HG02610 (cell line): Measurements from ENCODE around the gene BBS1.
"Not testable (repeated sequence)": the region's sequence is repeated elsewhere in the genome, so short reads cannot be mapped to it uniquely, and the experiment has no call there.

Experiments
- ATAC-seq: cut with Tn5 transposase; IDR thresholded peaks from one replicate; pipeline ENCODE4 v1.9.1; 2021; ENCODE audit warnings: mild to moderate bottlenecking, moderate library complexity; ENCODE audit not compliant: unreplicated experiment

BBS1 gene

DNA sequence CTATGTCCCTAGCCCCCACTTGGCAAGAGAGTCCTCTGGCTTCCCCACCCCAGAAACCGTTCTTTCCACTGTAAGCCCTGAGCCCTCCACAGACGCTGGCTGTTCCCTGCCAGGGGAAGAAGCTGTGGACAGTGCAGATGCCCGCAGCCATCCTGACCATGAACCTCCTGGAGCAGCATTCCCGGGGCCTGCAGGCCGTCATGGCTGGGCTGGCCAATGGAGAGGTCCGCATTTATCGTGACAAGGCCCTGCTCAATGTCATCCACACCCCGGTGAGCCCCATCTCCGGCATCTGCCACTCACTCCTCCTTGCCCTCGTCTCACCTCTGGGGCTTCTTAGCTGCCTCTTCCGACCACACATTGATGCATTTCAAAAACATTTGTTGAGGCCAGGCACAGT lies 13.2 kb downstream of the BBS1 start:
- ATAC-seq = no peak

DNA sequence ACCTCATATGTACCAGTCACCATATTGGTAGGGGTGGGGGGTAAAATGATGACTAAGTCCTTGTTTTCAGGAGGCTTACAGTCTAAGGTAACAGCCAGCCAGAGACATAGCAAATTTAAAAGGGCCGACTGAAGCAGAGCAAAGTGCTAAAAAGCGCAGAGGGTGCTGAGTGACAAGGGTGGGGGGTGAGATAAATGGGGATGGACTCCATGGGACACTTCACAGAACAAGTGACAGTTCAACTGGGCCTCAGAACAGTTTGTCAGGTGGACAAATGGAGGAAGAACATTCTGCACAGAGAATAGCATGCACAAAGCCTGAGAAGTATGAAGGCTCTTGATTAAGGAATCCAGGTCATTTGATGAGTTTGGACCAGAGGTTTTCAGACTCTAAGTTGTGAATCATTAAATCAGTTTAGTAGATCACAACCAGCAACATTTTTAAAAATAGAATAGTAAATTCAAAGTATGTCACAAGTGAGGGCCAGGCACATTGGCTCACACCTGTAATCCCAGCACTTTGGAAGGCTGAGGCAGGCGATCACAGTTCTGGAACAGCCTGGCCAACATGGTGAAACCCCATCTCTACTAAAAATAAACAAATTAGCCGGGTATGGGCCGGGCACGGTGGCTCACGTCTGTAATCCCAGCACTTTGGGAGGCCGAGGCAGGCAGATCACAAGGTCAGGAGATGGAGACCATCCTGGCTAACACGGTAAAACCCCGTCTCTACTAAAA lies 14.0 kb downstream of the BBS1 start:
- ATAC-seq = no peak

DNA sequence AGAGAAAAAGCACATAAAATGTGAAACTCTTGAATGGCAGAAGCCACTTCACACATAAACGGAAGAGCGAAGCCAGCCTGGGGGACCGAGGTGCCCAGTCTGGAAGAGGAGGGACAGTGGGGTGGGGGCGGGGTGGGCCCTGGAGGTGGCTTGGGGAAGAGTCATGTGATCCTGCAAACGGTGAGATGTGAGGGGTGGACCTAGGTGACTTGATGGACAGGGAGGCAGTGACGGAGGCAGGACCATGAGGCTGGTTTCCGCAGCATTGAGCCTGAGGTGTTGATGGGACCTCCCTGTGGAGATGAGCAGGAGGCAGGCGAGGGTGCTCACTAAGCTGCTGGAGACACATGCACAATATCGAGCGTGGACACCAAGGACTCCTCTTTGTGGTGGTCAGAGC lies 18.6 kb downstream of the BBS1 start:
- ATAC-seq = no peak

DNA sequence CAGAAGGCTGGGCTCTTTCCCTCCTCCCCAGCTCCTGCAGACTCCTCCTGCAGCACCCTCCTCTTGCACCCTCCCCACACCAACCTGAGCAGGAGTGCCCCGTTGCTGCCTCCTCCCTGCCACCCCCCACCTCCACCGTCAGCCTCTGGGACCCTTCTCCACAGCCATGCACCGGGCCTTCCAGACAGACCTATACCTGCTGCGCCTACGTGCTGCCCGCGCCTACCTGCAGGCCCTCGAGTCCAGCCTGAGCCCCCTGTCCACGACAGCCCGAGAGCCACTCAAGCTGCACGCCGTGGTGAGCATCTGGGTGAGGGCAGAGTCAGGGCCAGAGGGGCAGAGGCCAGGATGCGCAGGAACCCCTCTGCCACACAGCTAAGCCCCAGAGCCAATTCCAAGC lies 19.2 kb downstream of the BBS1 start:
- no peak for ATAC-seq

DNA sequence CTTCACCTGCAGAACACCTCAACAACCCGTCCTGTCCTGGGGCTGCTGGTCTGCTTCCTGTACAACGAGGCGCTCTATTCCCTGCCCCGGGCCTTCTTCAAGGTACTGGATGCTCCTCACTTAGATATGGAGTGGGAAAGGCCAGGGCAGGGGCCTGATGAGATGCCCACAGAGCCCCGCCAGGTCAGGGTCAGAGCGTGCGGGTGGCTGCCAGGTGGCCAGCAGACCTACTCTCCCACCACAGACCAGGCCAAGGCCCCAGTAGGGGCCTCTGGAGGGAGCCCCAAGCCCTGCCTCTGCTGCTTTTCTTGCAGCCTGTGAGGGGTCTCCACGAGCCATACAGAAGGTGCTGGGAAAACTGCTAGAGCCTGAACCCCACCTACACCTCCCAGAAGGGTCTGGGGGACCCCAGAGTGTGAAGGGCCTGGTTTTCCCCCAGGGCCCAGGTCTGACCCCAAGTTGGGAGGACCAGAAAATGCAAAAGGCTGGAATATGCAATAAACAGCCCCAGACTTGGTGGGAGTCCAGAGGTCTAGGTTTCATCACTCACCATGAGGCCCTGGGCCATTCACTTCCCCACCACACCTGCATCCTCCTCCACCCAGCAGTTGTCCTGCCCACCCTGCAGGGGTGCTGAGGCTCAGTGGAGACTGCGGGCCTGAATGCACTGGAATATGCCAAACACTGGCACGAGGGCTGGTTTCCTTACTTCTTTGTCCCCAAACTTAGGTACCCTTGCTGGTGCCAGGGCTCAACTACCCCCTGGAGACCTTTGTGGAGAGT lies 20.7 kb downstream of the BBS1 start:
- ATAC-seq = no peak

DNA sequence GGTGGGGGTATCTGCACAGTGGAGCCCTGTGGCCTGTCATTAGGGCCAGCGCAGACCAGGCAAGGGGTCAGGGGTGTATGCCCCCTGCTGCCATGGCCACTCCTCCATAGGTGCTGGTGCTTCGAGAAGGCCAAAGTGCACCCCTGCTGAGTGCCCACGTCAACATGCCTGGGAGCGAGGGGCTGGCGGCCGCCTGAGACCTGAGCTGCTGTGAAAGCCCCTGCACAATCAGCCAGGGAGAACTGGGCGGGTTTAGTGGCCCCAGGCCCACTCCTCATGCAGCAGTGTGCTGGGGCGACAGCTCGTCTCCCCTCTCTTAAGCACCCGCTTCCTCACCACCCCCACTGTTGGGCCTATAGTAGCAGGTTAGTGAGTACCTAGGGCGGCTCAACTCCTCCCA lies 21.4 kb downstream of the BBS1 start:
- no peak for ATAC-seq

DNA sequence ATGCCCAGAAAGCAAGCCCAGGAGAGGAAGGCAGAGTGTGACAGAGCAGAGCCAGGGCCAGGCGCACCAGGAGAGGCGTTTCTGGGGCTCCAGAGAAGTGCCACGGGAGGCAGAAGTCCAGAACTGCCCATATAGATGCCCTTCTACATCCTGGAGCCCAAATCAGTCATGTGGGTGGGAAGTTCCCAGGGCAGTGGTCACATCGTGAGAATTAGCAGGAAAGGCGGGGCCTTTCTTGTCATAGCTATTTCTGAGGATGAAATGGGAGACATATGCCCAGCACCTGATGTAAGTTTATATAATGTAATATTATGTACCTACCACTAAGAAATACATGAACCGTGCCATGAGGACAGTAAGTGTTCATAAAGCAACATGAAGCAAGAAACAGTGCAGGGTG lies 22.3 kb downstream of the BBS1 start:
- ATAC-seq = no peak

DNA sequence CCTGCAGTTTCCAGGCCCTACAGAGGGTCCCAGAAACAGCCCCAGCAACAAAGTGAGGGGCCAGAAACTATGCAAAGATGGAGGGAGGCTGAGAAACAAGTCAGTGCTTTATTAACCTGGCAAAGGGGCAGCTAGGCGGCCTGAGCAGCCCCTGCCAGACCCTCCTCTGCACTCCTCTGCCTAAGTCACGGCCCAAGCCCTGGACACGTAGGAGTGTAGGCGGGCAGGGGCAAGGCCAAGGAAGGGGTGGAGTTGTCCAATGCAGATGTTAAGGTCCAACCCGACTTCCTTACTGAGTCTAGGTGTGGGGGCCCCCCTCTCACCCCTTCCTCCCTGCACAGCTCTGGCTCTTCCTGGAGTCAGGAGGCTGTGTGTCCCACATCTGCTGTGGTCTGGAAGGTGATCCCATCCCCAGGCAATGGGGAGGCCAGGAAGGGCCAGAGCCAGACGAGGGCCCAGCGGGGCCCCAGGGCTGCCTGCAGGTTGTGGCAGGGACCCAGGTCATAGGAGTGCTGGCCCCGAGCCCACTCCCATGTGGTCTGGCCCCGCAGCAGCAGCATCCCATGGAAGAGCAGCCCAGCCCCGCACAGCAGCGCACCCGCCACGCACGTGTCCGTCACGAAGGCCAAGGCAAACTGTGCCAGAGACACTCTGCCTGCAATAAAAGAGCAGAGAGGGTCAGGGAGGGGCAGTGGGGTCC lies 28.9 kb downstream of the BBS1 start:
- ATAC-seq = no peak

DNA sequence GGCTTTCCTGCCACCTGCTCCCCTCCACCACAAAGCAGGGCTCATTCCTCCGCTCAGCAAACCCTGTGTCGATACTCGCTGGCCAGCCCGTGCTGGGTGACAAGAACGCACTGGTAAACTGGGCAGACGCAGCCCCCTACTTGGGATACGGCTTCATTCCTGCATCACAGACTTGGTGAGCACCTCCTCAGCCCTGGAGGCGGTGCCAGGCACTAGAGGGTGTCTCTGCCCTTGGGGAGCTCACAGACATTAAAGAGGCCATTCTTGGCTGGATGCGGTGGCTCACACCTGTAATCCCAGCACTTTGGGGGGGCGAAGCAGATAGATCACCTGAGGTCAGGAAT lies 29.4 kb downstream of the BBS1 start:
- no peak for ATAC-seq

DNA sequence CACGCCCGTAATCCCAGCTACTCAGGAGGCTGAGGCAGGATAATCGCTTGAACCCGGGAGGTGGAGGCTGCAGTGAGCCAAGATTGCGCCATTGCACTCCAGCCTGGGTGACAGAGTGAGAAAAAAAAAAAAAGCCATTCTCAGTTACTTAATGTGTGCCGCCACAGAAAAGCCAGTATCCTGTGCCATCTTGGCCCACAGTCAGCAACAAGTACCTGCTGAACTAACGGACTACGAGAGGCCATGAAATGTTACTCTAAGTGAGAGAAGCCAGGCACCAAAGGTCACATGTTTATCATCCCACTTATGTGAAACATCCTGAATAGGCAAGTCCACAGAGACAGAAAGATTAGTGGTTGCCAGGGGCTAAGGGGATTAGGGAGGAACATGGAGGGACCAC lies 30.2 kb downstream of the BBS1 start:
- ATAC-seq = not testable (repeated sequence)

DNA sequence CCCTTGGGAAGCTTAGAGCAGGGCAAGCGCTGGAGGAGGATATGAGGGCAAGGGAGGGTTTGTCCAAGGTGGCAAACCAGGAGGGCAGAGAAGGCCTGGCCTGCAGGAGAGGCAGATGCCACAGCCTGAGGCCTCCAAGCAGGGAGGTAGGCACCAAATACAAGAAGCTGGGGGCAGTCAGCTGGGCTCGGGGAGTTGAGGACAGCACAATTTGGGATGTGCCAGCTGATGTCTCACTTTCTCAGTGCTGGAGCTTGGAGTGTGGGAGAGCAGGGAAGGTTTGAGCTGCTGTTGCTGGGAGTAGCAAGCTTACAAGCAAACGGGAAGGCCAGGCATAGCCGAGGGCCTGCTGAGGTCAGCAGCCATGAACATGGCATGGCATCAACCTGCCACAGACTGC lies 31.5 kb downstream of the BBS1 start:
- ATAC-seq = no peak

DNA sequence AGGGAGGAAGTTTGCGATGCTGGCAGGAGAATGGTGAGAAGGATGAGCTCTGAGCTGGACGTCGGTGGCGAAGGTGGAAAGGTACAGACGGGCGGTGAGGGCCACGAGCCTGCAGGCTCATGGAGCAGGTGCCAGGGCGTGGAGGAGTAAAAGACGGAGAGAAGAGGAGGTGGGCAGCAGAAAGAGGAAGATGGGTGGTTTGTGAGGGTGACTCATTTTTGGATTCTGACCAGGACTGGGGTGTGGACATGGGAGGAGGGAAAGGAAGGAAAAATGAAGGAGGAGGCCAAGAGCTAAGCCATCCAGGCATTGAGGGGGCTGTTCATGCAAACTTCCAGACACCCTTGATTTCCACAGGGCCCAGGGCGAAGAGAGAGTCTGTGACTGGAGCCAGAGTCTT lies 31.9 kb downstream of the BBS1 start:
- no peak for ATAC-seq

DNA sequence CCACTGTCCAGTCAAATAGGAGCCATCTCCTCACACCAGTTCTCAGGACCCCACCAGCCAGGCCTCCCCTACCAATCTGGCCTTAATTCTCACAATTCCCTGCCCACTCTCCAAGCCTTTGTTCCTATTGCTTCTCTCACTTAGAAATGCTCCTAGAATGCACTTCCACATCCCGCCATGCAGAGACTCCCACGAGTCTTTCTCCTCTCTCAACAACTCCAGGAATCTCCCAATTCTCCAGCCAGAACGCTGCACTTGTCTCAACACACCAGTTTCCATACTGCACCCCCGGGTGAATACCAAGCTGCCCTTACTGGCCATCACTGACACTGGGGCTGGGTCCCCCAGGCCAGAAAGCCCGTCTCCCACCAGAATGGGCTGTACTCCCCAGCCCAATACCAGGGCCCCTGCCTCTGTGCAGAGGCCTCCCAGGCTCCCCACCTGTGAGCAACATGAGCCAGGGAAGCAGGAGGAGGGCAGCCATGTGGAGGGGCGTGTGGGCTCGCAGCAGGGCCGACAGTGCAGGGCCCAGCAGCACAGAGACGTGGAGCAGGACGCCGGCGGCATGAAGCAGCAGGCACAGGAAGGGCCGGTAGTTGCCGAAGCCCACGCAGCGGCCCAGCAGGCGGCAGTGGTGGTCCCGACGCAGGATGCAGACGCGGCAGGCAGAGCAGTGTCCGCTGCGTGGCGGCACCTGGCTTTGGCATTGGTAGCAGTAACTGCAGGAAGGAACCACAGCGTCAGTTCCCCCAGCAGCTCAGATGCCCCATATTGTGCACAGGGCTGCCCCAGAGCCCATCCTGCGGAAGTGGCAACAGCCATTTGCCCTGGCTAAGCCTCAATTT lies 33.0 kb downstream of the BBS1 start:
- peak; percentile 29 for ATAC-seq

DNA sequence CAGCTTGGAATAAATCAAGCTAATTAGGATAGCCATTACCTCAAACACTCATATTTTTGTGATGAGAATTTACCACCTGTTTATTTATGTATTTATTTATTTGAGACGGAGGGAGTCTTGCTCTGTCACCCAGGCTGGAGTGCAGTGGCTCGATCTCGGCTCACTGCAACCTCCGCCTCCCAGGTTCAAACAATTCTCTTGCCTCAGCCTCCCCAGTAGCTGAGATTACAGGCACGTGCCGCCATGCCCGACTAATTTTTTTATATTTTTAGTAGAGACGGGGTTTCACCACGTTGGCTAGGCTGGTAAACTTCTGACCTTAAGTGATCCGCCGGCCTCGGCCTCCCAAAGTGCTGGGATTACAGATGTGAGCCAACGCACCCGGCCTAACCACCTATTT lies 34.5 kb downstream of the BBS1 start:
- ATAC-seq = not testable (repeated sequence)

DNA sequence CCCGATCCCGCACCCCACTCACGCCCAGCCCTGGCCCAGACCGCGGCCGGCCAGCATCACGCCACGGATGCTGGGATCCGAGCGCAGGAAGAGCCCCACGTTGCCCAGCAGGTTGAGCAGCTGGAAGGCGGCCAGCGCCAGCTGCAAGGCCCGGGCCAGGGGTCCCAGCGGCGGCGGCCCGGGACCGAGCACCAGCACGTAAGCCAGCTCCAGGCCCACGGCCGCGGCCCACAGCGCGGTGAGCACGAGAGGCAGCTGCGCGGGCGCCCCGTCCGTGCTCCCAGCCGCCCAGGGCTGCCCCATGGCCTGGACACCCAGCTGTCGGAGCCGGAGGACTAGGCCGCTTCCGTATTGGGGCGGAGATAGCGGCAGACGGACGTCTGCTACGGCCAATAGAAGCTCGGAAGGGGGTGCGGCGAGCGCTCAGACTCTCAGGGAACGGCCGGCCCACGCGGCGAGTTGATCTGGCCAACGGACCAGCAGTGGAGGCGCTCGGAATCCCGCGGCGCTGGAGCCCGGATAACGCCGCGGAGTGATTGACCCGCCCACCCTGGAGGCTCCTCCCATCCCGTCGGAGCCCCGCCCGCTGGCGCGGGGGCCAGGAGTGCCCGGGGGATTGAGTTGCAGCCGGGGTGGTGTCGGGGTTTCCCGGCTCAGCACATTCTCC lies 35.4 kb downstream of the BBS1 start, which contains the start of gene ZDHHC24:
ZDHHC24 (minus strand) TSS at position 348 of the 667 bp plus-strand sequence; CDS start at position 303, 45 bp downstream.
- peak; percentile 78 for ATAC-seq

DNA sequence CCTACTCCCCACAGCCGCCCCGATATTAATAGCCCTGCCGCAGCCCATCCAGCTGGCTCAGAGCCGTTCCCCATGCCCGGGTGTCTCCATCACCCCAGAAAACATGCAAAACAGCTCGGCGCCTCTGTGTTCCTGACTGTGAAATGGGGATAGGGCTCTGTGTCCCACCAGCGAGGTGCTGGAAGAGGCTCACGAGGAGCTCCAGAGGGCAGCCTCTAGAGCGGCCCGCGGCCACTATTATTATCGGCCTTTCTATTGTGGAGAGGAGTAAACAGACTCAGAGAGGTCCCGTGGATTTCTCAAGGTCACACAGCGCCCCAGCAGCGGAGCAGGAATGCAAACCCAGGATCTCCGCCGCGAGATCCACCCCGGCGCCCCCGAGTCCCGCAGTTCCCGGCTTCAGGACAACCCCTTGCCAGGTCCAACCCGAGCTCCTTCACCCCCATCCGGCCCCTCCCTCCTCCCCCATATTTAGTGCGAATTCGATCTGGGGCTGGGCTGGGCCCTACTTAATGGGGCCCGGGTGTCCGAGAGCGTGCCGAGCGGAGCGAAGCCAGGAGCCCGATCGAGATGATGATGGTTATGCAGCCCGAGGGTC lies 36.0 kb downstream of the BBS1 start, which contains the start of gene ACTN3:
ACTN3 (plus strand) TSS at position 536 of the 598 bp plus-strand sequence; CDS start at position 571, 35 bp downstream.
- no peak for ATAC-seq

DNA sequence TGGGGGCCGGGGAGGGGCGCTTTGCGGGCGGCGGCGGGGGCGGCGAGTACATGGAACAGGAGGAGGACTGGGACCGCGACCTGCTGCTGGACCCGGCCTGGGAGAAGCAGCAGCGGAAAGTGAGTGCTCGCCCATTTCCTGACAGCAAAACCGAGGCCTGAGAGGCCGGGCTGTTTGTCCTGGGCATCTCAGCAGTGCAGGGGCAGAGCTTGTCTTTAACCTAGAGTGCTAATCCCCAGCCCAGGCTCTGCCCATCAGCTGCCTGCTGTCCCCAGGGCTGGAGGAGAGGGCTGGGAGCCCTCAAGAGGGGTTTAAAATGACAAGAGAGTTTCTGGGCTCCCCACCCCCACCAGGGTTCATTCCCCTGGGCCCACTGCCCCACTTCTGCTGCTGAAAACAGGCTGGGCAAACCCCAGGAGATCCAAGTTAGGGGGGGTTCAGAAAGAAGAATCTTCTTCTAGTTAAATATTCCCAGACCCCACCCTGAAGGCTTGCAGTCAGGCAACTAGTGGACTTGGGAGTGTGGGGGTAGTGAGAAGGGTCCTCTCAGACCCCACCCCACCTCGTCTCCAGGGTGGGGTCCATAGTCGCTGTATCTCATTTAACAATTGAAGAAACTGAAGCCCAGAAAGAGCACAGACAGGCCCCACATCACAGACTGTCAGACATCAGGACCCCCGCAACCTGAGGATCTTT lies 36.7 kb downstream of the BBS1 start:
- no peak for ATAC-seq

DNA sequence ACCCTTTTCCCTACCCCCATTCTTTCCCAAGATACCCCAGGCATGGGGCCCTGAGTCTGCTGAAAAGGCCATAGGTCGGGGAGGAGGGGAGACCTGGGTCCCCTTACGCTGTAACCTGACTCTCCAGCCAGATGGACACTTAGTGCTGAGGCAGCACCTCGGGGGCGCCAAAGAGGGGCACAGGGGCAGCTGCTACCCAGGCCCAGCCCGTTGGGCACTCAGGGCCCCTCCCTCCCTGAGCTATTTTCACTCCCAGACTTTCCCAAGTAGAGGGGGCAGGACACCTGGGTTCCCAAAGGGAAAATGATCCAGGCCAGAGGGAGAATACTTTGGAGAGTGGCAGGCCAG lies 37.2 kb downstream of the BBS1 start:
- no peak for ATAC-seq

DNA sequence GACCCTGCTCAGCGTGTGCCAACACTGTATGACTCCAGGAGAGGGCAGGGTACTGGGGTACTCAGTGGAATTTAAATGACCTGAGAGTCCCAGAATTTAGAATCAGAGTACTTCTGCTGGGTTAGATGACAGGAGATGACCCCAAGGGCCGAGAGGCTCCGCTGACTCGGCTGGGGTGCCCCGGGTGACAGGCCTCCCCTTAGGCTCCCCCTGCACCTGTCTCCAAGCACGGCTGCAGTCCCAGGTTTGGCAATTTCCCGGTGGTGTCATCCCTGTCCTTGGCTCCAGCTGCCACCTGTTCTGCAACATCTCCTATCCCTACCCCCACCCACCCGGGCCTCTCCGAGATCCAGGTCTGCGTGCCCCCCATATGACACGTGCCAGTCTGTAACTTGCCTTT lies 37.6 kb downstream of the BBS1 start:
- no peak for ATAC-seq
